Measurements from ENCODE around the gene FLRT1.

The FLRT1 gene

GRCh38 chr11:64074239-64074638, 38.5 kb downstream of the FLRT1 start:
- Histone ChIP-seq H3K4me1 (ENCODE audit: control insufficient read depth, insufficient read depth, low read length) (no peaks in the 10 kb centered on the region), H3K27me3 (ENCODE audit: control insufficient read depth, insufficient read depth, low read length) (peaks cover 9% of the 10 kb centered on the region), H3K4me2 (ENCODE audit: low read length) (no peak overlapping the region), H3K9ac (ENCODE audit: low read depth, low read length) (no peak overlapping the region), H3K36me3 (ENCODE audit: insufficient read depth, low read length) (no peaks in the 10 kb centered on the region), H3K4me3 (ENCODE audit: low read length) (no peak overlapping the region), H3K9me3 (replicated peaks; ENCODE audit: low read length) (no peaks in the 10 kb centered on the region)

- H3K9me3 ChIP-seq (replicated peaks; ENCODE audit: low read length), result no peaks in the 10 kb centered on the region
- no peaks in the 10 kb centered on the region for H3K36me3 ChIP-seq (ENCODE audit: insufficient read depth, low read length)
- no peak overlapping the region for H3K4me2 ChIP-seq (ENCODE audit: low read length)
- H3K9ac ChIP-seq (ENCODE audit: low read depth, low read length), result no peak overlapping the region
- H3K27me3 ChIP-seq (ENCODE audit: control insufficient read depth, insufficient read depth, low read length), result peaks cover 9% of the 10 kb centered on the region
- H3K4me1 ChIP-seq (ENCODE audit: control insufficient read depth, insufficient read depth, low read length), result no peaks in the 10 kb centered on the region
- H3K4me3 ChIP-seq (ENCODE audit: low read length), result no peak overlapping the region
Observed at GRCh38 chr11:64076758-64077157, 41.0 kb downstream of the FLRT1 start.

GRCh38 chr11:64077607-64078006, 41.9 kb downstream of the FLRT1 start:
- Histone ChIP-seq H3K9me3 (replicated peaks; ENCODE audit: low read length) (no peaks in the 10 kb centered on the region), H3K36me3 (ENCODE audit: insufficient read depth, low read length) (no peaks in the 10 kb centered on the region), H3K27me3 (ENCODE audit: control insufficient read depth, insufficient read depth, low read length) (peaks cover 9% of the 10 kb centered on the region), H3K4me2 (ENCODE audit: low read length) (no peak overlapping the region), H3K9ac (ENCODE audit: low read depth, low read length) (no peak overlapping the region), H3K4me3 (ENCODE audit: low read length) (no peak overlapping the region), H3K4me1 (ENCODE audit: control insufficient read depth, insufficient read depth, low read length) (no peaks in the 10 kb centered on the region)

GRCh38 chr11:64078284-64078683, 42.6 kb downstream of the FLRT1 start:
- H3K4me3 ChIP-seq (ENCODE audit: low read length), result no peak overlapping the region
- no peaks in the 10 kb centered on the region for H3K36me3 ChIP-seq (ENCODE audit: insufficient read depth, low read length)
- H3K27me3 ChIP-seq (ENCODE audit: control insufficient read depth, insufficient read depth, low read length), result peaks cover 9% of the 10 kb centered on the region
- no peak overlapping the region for H3K4me2 ChIP-seq (ENCODE audit: low read length)
- H3K9ac ChIP-seq (ENCODE audit: low read depth, low read length), result no peak overlapping the region
- no peaks in the 10 kb centered on the region for H3K4me1 ChIP-seq (ENCODE audit: control insufficient read depth, insufficient read depth, low read length)
- no peaks in the 10 kb centered on the region for H3K9me3 ChIP-seq (replicated peaks; ENCODE audit: low read length)

- Histone ChIP-seq H3K36me3 (ENCODE audit: insufficient read depth, low read length) (no peaks in the 10 kb centered on the region), H3K27me3 (ENCODE audit: control insufficient read depth, insufficient read depth, low read length) (peaks cover 9% of the 10 kb centered on the region), H3K4me2 (ENCODE audit: low read length) (no peak overlapping the region), H3K9me3 (replicated peaks; ENCODE audit: low read length) (no peaks in the 10 kb centered on the region), H3K9ac (ENCODE audit: low read depth, low read length) (no peak overlapping the region), H3K4me3 (ENCODE audit: low read length) (no peak overlapping the region), H3K4me1 (ENCODE audit: control insufficient read depth, insufficient read depth, low read length) (no peaks in the 10 kb centered on the region)
Observed at GRCh38 chr11:64078905-64079304, 43.2 kb downstream of the FLRT1 start.

DNA sequence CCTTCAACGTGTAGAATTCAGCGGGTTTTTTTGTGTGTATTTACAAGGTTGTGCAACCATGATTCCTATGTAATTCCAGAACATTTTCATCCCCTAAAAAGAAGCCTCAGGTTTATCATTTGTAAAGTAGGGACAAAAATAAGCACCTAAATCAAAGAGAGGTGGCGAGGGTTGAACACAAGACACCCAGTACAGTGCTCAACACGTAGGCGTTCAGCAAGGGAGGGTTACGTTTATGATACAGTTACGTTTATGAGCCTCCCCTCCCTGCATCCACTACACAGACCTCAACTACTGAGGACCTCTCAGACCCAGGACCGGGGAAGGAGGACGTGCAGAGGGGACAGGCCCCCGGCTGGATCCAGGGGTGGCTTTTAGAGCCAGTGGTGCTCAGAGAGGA, 44.7 kb downstream of the FLRT1 start:
- Histone ChIP-seq H3K9ac (ENCODE audit: low read depth, low read length) (no peak overlapping the region), H3K36me3 (ENCODE audit: insufficient read depth, low read length) (no peaks in the 10 kb centered on the region), H3K4me2 (ENCODE audit: low read length) (no peak overlapping the region), H3K4me3 (ENCODE audit: low read length) (no peak overlapping the region), H3K4me1 (ENCODE audit: control insufficient read depth, insufficient read depth, low read length) (no peaks in the 10 kb centered on the region), H3K9me3 (replicated peaks; ENCODE audit: low read length) (no peaks in the 10 kb centered on the region), H3K27me3 (ENCODE audit: control insufficient read depth, insufficient read depth, low read length) (peaks cover 9% of the 10 kb centered on the region)

DNA sequence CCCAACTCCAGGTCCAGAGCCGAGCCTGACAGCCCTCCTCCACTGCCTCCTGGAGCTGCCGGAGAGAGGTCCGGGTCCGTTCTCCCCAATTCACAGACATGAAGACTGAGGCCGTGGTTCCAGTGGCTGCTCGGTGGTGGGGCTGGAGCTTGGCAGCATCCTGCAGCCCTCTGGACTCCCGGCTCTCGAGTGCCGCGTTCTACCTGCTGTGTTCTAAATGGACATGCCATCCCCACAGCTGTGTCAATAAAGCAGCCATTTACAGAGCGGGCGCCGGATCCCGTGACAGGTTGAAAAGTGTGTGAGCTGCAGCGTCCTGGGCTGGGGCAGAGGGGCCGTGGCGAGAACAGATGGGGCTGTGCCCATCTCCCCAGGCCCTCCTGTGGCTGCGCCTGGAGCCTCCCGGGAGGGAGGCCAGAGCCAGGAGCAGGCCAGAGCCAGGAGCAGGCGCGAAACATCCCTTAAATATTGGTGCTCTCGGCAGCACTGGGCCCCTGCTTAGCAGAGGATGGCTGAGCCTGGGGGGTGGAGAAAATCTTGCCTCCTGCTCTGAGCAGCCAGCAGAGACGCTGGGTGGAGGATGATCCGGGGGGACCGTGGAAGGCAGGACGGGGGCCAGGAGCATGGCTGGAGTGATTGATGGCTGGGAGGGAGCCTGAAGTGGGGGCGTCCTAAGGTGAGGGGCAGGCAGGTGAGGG, 46.2 kb downstream of the FLRT1 start:
- Histone ChIP-seq H3K9me3 (replicated peaks; ENCODE audit: low read length) (no peaks in the 10 kb centered on the region), H3K4me3 (ENCODE audit: low read length) (no peak overlapping the region), H3K9ac (ENCODE audit: low read depth, low read length) (no peak overlapping the region), H3K27me3 (ENCODE audit: control insufficient read depth, insufficient read depth, low read length) (peaks cover 5% of the 10 kb centered on the region), H3K4me1 (ENCODE audit: control insufficient read depth, insufficient read depth, low read length) (peaks cover 8% of the 10 kb centered on the region), H3K36me3 (ENCODE audit: insufficient read depth, low read length) (no peaks in the 10 kb centered on the region), H3K4me2 (ENCODE audit: low read length) (no peak overlapping the region)

DNA sequence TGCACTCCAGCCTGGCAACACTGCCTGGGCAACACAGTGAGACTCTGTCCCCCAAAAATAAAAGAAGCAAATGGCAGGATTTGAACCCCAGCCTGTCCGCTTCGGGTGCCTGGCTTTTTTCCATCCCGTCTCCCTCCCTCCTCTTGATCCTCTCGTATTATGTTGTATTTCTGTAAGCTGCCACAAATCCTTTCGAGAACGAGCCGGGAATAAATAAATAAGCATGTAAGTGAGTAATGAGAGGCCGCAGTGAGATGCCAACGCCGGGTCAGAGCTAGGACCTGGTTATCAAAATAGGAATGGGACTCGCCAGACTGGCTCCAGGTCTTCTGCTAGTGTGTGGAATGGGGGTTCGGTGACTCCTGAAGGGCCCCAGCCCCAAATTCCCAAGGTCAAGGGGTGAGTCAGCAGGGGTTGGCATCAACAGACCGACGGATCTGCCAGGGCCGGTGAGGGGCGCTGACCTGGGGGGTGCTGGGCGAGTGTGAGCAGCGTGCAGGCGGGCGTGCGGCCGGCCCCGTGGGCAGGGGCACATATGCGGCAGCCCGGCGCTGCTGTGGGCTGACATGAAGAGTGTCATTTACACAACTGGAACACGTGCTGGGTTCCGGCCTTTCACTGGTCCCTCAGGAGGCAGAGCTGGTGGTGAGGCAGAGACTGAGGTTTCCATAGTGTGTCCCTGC, 47.8 kb downstream of the FLRT1 start:
- peaks cover 11% of the 10 kb centered on the region for H3K4me1 ChIP-seq (ENCODE audit: control insufficient read depth, insufficient read depth, low read length)
- peaks cover under 1% of the 10 kb centered on the region for H3K27me3 ChIP-seq (ENCODE audit: control insufficient read depth, insufficient read depth, low read length)
- H3K9me3 ChIP-seq (replicated peaks; ENCODE audit: low read length), result no peaks in the 10 kb centered on the region
- no peak overlapping the region for H3K9ac ChIP-seq (ENCODE audit: low read depth, low read length)
- no peak overlapping the region for H3K4me2 ChIP-seq (ENCODE audit: low read length)
- no peaks in the 10 kb centered on the region for H3K36me3 ChIP-seq (ENCODE audit: insufficient read depth, low read length)
- no peak overlapping the region for H3K4me3 ChIP-seq (ENCODE audit: low read length)

DNA sequence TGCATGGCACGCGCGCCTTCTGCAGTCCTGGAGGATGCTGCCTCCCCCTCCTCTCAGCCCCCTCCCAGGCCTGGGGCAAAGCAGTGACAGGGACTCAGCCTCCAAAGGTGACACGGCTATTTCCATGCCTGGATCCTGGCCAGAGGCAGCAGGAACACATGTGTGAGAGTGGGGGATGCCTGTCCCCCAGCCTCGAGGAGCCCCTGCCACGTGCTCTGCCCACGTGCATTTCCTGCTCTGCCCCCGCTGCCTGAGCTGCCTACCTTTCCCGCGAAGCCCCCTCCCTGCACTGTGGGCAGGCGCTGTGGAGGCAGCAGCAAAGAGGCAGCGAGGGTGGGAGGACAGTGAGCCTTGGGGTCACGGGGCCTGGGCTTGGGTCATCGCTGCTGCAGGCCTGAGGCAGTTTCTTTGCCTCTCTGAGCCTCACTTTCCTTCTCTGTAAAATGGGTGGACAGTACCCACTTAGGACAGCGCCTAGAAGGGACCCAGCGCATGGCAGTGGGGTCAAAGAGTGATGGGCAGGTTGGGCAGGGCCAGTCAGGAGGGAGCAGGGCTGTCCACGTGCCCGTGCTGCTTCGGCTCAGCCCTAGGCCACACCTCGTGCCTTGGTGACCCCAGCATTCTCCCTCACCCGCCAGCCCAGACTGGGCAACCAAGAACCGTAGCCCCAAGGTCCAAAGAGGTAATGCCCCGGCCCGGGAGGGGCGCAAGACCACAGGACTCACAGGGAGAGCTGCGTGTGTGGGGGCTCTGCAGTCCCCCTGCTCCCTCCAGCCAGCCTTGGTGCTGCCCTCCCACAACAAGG, 48.6 kb downstream of the FLRT1 start:
- no peak overlapping the region for H3K4me2 ChIP-seq (ENCODE audit: low read length)
- no peak overlapping the region for H3K9ac ChIP-seq (ENCODE audit: low read depth, low read length)
- no peaks in the 10 kb centered on the region for H3K36me3 ChIP-seq (ENCODE audit: insufficient read depth, low read length)
- no peaks in the 10 kb centered on the region for H3K27me3 ChIP-seq (ENCODE audit: control insufficient read depth, insufficient read depth, low read length)
- no peaks in the 10 kb centered on the region for H3K9me3 ChIP-seq (replicated peaks; ENCODE audit: low read length)
- peaks cover 11% of the 10 kb centered on the region for H3K4me1 ChIP-seq (ENCODE audit: control insufficient read depth, insufficient read depth, low read length)
- no peak overlapping the region for H3K4me3 ChIP-seq (ENCODE audit: low read length)

DNA sequence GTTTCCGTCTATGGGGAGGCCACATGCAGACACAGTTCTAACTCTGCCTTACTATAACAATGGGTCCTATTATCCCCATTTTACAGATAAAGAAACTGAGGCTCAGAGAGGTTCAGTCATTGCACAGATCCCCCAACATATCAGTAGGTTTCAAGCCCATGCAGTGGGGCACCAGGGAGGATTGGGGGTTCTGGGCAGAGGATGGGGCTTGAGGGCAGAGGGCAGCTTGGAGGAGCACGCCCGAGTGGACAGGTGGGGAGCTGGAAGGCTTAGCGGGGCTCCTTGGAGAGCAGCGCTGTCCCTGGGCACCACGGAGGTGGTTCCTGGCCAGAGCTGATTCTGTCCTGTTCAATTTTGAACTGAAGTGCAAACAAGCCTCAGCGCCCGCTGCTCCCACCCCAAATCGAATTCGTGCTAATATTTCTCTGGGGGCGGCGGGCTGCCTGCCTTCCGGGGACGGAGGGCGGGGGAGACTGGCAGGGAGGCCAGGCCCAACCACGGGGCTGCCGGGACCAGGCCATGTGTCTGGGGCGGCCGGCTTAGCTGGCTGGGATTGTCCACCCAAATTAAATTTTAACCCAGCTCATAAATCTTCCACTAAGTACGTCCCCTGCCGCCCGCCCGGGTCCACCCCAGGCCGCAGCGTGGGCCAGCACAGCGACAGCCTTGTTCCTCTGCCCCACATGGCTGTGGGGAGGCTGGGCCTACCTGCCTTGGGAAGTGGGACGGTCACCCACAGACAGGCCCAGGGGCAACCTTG, 49.4 kb downstream of the FLRT1 start:
- Histone ChIP-seq H3K4me1 (ENCODE audit: control insufficient read depth, insufficient read depth, low read length) (peaks cover 11% of the 10 kb centered on the region), H3K9ac (ENCODE audit: low read depth, low read length) (no peak overlapping the region), H3K36me3 (ENCODE audit: insufficient read depth, low read length) (no peaks in the 10 kb centered on the region), H3K27me3 (ENCODE audit: control insufficient read depth, insufficient read depth, low read length) (no peaks in the 10 kb centered on the region), H3K4me3 (ENCODE audit: low read length) (no peak overlapping the region), H3K9me3 (replicated peaks; ENCODE audit: low read length) (no peaks in the 10 kb centered on the region), H3K4me2 (ENCODE audit: low read length) (no peak overlapping the region)

Measured in skeletal muscle satellite cell (primary cell).